NT2/D1 (cell line): ENCODE measurements around the gene PLCH1.

Source experiments
- YY1 ChIP-seq: IDR thresholded peaks from 2 replicates; pipeline ENCODE4 v1.6.1; 2011; ENCODE audit not compliant: insufficient read length, insufficient read depth
- ZNF274 ChIP-seq: IDR thresholded peaks from 2 replicates; pipeline ENCODE4 v1.6.1; 2011; ENCODE audit warnings: mild to moderate bottlenecking, low read depth, low read length

DNA sequence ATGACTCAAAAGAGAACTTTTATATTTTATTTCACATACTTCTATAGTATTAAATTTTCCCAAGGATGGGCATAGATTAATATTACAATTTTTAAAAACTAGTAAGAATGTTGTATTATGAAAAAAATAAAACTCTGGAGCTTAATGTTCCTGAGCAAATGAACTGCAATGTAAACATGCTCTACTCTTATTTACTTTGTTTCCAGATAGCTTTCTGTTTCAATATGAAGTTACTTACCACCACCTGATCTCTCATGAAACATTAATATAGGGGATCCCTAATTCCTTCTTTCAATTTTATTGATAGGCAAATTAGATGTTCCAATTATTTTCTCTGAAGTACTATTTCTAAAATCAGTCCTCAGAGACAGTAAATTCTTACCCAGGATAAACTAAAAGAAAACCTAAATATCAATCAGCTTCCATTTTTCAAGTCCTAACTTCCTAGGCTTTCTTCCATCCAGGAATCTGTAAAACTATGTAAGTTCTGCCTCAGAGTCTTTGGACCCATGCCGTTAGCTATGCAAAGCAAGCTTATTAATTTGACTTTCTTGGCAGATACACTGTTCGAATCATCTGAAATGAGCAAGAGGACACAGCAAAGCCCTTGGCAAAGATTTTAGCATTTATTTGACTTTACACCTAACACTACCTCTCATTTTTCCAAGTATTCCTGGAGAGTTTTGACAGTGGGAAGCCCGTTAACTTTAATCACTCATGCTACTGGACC lies 93.2 kb downstream of the PLCH1 start:
- TF ChIP-seq ZNF274 (no peak), YY1 (no peak)
